ENCODE results near the gene PLCD3.

GRCh38 chr17:45117848-45118646 is 14.3 kb downstream of the PLCD3 start:
- no peak for TF ChIP-seq CTCF (IDR thresholded peaks at IDR 0.05 in 8 of 11, conservative IDR thresholded peaks at IDR 0.05 in 3 of 11)
- no peak for TF ChIP-seq POLR2AphosphoS5 (IDR thresholded peaks at IDR 0.05)
